Activated CD4-positive, alpha-beta T cell treated with anti-CD3 and anti-CD28 coated beads for 24 hours (primary cell): ENCODE data around the gene LRG1.

Source experiments
- DNase-seq, 2 donors: peaks; one replicate each; pipeline ENCODE4 v3.0.0-alpha.2; 2020; ENCODE audit warnings: low read depth in 2 of 2

LRG1 gene

GRCh38 chr19:4508698-4509097 is 31.1 kb downstream of the LRG1 start:
- DNase-seq, result no peak

GRCh38 chr19:4507804-4508203 is 32.0 kb downstream of the LRG1 start:
- DNase-seq, result no peak

GRCh38 chr19:4507150-4507452 is 32.7 kb downstream of the LRG1 start:
- DNase-seq, result no peak

GRCh38 chr19:4506449-4507149 is 33.2 kb downstream of the LRG1 start:
- DNase-seq, result no peak

- no peak for DNase-seq
Observed at GRCh38 chr19:4505570-4506448, 34.0 kb downstream of the LRG1 start.

GRCh38 chr19:4504891-4505569 is 34.8 kb downstream of the LRG1 start:
- no peak for DNase-seq

DNA sequence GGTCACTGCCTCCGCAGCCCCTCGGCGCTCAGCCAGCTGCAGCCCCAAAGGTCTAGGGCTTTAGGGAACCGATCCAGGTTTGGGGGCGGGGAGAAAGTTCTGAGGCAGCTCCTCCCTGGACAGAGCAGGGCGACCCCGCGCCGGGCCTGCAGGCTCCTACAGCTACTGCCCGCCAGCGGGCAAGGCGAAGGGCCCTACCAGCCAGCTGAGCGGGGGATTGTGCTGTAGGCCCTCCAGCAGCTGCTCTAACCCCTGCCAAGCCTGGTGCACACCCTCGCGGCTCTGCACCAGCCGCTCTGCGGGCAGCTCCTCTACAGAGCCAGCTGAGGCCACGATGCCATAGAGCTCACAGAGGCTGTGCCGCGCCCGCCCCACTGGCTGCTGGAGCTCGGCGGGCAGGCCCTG is 35.5 kb downstream of the LRG1 start:
- no peak for DNase-seq

DNA sequence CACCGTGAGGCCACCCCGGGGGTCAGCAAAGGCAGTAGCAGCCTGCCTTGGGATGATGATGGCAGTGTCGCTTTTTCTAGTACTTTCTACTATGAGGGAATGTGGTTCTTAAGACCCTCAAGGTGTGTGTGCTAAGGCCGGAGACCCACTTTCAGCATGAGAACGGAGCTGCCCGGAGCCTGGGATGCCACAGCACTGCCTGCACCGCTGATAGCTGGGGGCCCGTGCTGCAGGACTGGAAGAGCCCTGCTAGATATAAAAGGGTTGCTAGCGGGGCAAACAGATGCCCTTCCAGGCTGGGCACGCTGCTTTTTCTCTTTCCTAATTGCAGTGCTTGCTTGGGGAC is 36.0 kb downstream of the LRG1 start:
- DNase-seq, result no peak

- no peak for DNase-seq
Observed at GRCh38 chr19:4503132-4503824, 36.6 kb downstream of the LRG1 start.

- DNase-seq, result no peak
Observed at GRCh38 chr19:4502282-4503131, 37.3 kb downstream of the LRG1 start.

DNA sequence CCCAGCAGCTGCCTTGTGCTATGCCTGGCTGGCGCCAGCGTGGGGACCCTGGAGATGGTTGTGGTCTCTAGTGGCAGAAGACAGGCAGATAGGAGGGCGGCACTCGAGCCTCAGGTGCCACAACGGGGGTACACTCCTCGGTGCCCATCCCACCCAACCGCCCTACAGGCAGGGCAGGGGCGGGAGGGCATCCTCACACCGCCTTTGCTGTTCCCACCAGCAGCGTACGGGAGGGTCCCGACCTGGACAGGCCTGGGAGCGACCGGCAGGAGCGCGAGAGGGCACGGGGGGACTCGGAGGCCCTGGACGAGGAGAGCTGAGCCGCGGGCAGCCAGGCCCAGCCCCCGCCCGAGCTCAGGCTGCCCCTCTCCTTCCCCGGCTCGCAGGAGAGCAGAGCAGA is 38.1 kb downstream of the LRG1 start:
- DNase-seq, result no peak

- DNase-seq, result no peak
Observed at GRCh38 chr19:4500841-4501591, 38.8 kb downstream of the LRG1 start.

DNA sequence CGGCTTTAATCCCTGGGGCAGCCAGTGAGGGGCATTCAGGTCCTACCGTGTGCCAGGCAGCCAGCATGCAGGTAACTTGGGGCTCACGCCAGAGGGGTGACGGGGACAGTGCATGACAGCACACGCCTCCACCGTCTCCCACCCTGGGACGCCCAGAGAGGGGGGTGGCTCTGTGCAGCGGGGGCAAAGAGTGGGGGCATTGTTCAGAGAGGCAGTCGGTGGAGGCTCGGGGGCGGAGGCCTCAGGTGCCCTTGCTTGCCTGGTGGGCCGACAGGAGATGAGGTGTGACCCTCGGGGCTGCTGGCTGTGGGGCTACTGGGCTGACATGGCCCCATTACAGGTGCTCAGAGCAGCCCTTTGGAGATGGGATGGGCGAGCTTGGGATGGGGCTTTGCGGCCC is 40.0 kb downstream of the LRG1 start:
- no peak for DNase-seq

GRCh38 chr19:4499318-4499717 is 40.5 kb downstream of the LRG1 start:
- DNase-seq, result no peak

GRCh38 chr19:4498694-4499093 is 41.1 kb downstream of the LRG1 start:
- DNase-seq, result no peak

- DNase-seq, result no peak
Observed at GRCh38 chr19:4497770-4498389, 42.0 kb downstream of the LRG1 start.

- no peak for DNase-seq
Observed at GRCh38 chr19:4496304-4496703, 43.5 kb downstream of the LRG1 start.

DNA sequence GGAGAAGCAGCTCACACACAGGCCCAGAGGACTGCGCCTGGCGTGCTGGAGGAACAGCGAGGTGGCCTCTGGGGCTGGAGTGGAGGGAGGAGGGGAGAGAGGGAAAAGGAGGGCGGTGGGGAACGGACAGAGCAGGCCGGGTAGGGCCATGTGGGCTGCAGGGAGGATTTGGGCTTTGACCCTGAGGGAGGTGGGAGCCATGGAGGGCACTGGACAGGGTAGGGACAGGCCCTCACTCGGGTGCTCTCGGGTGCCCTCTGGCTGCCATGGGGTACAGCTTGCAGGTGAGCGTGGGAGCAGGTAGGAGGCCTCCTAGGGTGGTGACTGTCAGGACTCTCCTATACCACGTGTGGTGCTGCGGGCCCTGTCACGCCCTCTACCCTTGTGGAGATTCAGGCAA is 44.4 kb downstream of the LRG1 start:
- no peak for DNase-seq

GRCh38 chr19:4494691-4495064 is 45.2 kb downstream of the LRG1 start:
- DNase-seq, result no peak
